Measurements from ENCODE around the gene ERBB4.
"Not testable (repeated sequence)": the region's sequence is repeated elsewhere in the genome, so short reads cannot be mapped to it uniquely, and the experiment has no call there.

The ERBB4 gene

DNA sequence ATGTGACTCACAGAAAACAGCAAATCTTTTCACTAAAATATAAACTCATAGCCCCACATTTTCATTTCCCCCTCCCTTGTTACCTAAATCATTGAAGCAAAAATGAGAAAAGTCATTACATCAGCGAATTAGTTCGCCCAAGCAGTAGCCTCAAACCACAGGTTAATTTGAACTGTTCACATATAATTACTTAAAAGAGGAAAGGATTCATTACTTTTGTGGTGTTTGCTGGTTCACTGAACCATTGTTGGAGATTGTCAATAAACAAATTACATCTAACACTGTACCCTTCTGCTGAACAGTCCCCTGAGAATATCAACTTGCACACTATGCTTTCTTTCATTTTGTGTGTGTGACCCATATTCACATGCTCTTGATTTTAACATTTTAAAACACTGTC, 238.7 kb downstream of the ERBB4 start:
- DNase-seq (ENCODE audit: low read depth in 3 of 3) = no peak

DNA sequence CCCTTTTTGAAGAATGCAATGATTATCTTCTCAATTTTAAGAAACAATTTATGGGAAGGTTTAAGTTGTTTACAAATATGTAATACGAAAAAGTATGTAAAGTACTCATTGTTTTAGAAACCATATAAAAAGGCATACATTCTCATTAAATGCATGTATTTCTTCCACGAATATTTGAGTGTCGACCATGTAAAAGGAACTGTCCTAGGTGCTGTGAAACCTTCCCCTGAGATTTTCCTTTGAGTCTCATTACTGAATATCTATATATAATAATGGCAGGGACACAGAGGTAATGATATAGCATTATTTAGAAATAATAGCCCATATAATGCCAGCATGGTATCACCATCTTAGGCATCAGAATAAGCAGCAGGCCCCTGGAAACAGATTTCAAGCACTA, 239.3 kb downstream of the ERBB4 start:
- no peak for DNase-seq (ENCODE audit: low read depth in 3 of 3)

DNA sequence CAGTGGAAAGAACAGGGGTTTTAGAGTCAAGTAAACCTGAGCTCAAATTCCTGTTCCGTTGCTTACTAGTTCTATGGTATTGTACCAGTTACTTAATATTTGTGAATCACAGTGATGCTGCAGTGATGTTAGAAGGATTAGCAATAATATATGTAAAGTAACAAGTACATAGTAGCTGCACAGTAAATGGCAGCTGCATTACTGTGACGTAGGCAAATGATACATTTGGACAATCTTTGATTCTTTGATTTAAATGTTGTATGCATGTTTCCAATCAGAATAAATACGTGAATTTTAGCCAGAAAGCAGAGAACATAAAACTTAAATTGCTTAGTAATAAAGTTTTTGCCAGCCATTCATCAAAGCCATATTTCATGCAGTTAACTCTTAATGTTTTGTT, 243.0 kb downstream of the ERBB4 start:
- no peak for DNase-seq (ENCODE audit: low read depth in 3 of 3)

DNA sequence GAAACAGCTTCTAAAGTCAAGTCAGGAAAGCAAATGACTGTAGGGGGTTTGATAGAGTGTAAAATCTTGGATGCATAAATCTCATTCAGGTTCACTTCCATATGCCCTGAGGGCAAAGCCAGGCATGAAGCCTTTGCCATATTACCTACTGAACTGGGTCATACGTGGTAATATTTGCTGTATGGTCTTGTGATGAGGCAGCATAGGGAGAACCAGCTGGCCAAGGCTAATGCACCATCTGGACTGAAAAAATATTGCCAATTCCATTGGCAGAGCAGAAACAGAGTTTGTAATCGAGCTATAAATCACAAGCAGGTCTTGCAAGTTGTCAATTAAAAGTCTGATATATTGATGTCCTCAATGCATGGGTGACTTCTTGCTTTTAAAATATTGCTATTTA, 243.8 kb downstream of the ERBB4 start:
- DNase-seq (ENCODE audit: low read depth in 3 of 3) = no peak

DNA sequence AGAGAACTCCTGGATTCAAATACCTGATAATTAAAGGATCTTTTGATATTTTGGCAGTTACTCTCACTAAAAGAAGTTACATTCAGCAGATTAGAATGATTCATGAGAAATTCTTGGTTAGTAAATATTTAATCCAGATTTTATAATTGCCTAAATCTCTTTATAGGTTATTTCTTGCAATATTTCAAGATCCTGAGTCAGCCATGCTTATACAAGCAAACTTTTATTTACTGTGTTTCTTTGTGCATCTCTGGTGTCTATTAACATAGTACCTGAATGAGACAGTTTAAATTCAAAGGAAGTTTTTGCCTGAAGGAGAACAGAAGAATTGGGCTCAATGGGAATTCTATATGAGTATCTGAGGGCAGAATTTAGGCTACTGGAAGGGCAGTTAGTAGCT, 249.3 kb downstream of the ERBB4 start:
- DNase-seq (ENCODE audit: low read depth in 3 of 3) = no peak

DNA sequence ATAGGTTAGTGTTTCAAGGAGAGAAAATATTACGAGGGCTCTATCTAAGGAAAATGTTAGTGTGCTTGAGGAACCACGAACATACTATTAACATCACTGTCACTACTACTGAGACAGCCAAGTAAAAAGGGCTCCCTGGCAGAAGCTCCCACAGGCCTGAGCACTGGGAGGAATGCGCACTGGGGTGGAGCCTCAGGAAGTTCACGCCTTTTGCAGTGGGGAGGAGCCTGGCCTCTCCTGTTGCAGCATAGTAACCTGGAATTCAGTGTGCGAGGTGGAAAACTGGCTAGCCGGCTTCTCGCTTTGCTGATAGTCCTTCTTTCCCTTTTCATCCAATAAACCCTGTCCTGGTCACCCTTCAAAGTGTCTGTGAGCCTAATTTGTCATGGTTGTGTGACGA, 250.3 kb downstream of the ERBB4 start:
- DNase-seq (ENCODE audit: low read depth in 3 of 3) = no peak

DNA sequence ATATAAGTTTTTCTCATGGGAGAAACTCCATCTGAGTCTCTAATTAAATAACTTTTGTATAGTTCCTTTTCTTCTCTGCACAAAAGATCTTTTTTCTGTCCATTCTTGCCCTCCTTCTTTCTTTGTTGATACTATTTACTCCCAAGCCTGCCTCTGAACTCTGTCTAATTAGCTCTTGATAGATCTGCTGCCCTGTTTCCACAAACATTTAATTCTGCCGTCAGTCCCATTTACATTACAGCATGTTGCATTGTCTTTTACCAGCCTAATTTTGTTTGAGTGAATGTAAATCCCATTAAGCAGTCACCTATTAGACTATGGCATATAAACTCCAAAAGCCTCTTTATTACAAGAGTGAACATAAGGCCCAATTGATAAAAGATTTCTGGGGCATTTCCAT, 254.4 kb downstream of the ERBB4 start:
- DNase-seq (ENCODE audit: low read depth in 3 of 3) = no peak

DNA sequence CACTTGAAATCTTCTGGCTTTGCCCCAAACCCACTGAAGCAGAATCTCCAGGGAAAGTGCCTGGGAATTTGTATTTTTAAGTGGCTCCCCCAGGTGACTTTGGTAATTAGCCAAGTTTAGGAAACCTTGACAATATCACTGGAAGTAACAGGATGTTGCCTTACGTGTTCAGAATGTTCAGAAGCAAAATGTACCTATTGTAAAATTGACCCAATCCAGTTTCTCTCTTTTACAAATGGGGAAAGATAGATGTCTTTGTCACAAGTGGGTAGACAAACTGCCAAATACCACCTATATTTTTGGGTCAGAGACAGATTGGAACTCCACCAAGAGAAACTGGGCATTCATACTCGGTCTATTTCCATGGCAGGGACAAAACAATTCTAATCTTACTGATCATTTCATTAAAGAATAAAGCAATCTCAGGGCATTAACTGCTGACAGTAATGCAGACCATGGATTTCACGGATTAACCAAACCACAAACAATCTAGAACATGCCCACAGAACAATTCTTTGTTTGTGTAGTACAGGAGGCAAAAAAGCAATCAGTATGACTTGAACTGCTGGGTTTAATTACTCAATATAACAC, 255.8 kb downstream of the ERBB4 start:
- DNase-seq (ENCODE audit: low read depth in 3 of 3) = no peak

DNA sequence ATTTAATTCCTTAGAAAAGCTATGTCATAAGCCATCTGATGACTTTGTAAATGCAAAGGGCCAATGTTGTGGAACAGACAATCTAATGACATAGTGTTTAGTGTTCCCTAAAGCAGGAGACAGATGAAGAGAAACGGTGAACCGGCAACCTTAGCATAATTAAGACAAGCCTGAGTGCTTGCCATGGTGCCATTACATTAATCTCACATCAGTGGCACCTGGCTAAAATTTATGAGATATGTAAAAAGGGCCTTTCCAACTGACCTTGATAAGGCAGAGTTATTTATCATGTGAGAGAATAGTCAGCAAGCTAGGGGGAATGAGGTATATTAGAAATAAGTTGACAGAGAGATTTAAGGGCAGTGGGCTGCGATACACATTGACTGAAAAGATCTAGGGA, 261.8 kb downstream of the ERBB4 start:
- DNase-seq (ENCODE audit: low read depth in 3 of 3) = no peak

DNA sequence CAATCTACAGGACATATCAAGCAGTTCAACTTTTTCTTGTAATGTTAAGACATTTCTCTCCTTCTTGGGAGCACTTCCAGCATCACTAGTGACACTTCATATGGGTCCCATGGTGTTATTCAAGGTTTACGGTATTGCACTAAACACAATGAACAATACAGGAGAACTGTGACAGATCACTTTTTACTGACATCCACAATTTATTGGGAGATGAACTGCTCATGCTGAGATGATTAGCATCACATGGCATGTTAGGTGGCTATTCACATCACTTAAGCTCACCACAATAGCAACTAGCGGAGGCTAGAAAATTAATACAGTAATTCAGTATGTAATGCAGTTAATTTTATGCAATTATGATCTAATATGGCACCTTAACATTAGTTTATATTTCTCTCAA, 264.4 kb downstream of the ERBB4 start:
- DNase-seq (ENCODE audit: low read depth in 3 of 3) = no peak

DNA sequence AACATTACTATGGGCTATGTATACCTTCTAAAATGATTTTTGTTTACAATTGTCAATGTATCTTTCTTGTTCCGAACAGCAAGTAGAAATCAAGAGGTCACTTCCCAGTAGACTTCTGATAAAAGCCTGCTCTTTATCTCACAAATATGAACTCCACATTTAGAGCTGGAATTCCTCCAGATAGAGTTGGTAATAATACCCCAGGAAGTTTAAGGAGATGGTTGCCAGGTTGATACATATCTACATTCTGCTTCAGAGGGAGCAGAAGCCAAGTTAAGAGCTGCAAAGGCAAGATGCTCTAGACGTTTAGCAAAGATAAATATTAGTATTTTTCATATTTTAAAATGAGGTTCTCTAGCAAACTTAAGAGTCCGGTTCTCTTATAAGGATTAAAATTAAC, 267.0 kb downstream of the ERBB4 start:
- no peak for DNase-seq (ENCODE audit: low read depth in 3 of 3)

DNA sequence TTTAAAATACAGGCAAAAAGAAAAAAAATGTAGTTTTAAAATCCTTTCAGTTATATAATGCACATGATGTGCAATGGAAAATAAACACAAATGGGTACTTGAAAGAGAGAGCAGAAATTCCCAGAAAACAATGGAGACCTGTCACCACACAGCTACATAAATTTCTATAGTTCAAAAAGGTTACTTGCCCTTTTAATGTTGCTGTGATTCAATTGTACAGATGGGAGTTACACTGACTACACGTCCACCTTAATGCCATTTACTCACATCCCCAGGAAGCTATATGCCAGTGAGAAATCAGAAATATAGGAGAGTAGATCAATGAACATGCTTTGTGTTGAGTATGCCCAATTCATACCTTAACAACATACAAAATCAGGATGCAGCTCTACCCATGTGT, 269.6 kb downstream of the ERBB4 start:
- DNase-seq (ENCODE audit: low read depth in 3 of 3) = no peak

DNA sequence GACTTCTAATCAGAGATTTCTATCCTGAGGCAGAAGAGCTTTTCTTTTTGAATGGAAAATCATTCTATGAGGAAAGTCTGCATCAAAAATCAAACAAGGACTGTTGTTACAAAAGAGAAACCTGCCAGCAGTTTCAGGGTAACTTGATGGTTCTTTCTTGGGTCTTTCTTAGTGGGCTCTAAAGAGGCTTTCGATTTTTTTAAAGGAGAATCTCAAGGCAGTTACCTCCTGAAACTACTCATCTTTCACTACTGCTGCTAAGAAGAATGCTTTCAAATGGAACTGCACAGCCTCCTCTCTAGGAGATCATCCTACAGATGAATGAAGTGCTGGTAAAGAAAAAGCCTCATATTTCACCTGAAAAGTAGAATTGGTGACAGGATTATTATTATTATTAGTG, 272.3 kb downstream of the ERBB4 start:
- DNase-seq (ENCODE audit: low read depth in 3 of 3) = no peak

DNA sequence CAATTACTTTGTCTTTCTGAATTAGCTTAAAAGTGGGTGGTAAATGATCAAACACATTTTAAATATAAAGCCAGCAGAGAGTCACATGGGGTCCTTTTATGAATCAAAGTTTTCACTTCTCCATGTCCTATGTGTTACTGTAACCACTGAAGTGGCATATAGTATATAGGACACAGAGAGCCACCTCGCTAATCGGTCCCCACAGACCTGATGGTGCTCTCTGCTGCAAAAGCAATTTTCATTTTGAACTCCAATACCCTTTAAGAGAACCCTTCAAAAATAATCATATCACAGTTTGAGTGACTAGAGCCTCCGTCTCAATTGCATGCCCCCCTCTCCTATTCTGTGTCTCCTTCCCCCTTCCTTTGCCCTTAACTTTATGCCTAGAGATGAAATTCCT, 272.8 kb downstream of the ERBB4 start:
- no peak for DNase-seq (ENCODE audit: low read depth in 3 of 3)

DNA sequence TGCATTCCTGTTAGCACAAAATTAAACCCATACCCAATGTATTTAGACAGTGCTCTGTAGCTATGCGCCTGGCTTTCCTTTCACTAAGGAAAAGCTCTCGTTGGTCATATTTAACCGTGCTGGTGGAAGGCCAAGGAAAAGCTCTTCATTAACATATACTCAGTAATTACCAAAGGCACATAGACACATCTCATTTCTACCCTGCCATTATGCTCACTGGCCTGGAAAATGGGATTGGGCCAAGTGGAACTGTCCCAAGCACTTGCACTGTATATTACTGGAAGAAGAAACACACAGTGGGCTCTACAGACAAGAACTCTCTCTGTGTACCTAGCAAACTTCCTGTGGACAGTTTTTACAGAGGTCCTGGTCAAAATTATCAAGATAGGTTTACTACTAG, 274.4 kb downstream of the ERBB4 start:
- DNase-seq (ENCODE audit: low read depth in 3 of 3) = no peak

DNA sequence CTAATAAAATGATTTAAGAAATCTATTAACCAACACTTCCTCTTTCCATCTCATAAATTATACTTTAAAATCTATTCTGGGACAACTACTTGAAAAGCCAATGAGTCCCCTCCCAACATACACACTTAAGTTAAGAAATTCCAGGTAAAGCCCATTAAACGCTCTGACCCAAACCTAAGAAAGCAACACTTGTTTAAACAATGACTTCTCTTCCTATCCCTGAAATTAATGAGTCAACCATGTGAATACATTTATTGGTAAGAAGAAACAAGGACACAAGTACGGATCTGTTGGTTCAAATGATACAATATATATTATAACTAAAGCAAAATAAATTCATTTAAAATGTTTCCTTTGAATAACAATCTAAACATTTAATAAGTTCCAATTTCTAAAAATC, 279.4 kb downstream of the ERBB4 start:
- DNase-seq (ENCODE audit: low read depth in 3 of 3) = no peak

DNA sequence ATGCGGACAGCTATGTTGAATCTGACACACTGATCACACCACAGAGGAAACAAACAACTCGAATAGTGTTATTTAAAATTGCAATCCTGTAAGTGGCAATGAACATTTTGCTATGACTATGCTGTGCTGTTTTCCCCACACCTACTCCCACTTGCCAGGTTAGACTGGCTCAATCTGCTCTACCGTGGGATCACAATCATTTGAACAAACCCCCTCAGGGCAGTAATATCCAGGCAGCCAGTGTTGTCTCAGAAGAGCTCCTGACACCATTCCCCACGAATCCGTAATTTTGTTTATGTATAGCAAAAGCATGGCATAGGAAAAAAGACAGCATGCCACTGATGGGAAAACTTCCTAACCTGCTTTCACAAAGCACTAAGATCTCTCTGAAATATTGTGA, 284.3 kb downstream of the ERBB4 start:
- no peak for DNase-seq (ENCODE audit: low read depth in 3 of 3)

DNA sequence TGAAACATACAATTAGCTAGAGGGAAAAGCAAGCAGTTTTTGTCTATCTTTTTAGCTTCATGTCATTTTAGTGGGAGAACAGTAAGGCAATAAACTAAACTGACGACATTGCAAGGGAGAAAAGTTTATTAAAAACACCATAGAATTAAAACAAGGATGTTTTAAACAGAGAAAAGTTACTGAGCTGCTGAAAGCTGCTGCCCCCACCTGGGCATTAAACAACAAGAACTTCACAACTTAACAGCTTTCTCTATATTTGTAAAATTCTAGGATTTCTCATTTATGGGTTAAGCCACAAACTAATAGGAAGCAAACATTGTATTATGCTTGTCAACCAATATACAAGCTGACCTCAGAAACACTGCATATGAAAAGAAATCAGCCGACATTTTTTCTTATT, 289.2 kb downstream of the ERBB4 start:
- no peak for DNase-seq (ENCODE audit: low read depth in 3 of 3)

DNA sequence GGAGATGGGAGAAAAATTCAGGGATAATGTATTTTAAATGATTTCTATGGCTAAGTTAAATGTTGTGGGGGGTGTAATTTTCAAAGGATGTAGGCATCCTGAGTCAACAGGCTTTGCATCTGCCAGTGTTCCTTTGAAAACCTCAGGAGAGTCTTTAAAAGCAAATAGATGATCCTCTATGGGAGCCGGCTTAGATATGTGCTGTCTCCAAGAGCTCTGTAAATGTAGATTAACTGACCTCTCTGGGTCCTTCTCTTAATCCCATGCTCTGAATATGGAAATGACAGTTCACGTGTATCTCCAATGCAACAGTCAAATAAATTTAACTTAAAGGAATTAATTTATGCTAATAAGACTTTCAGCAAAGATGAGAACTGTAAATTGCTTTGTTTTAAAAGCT, 292.7 kb downstream of the ERBB4 start:
- no peak for DNase-seq (ENCODE audit: low read depth in 3 of 3)

DNA sequence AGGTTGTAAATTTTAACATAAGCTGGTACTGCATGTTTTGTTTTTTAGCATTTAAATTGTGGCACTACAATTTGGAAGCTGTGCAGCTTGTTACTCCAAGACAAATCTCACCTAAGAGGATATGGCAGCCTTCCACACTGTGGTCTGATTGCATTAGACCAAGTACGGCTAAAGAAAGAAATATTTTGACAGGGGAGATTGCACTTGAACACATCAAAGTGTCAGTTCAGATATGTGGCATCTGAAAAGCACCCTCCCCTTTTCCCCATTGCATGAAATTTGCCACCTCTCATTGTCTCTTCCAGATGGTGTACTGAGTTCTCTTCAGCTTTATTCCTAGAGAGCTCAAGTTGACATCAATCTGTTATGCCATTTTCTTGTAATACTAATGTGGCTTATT, 295.9 kb downstream of the ERBB4 start:
- no peak for DNase-seq (ENCODE audit: low read depth in 3 of 3)

DNA sequence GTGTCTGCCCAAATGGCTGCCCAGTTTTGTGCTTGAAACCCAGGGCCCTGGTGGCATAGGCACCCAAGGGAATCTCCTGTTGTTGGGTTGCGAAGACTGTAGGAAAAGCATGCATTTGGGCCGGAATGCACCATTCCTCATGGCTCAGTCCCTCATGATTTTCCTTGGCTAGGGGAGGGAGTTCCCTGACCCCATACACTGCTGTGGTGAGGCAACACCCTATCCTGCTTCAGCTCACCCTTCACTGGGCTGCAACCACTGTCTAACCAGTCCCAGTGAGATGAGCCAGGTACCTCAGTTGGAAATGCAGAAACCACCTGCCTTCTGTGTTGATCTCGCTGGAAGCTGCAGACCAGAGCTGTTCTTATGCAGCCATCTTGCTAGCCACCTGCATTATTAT, 300.4 kb downstream of the ERBB4 start:
- not testable (repeated sequence) for DNase-seq (ENCODE audit: low read depth in 3 of 3)

DNA sequence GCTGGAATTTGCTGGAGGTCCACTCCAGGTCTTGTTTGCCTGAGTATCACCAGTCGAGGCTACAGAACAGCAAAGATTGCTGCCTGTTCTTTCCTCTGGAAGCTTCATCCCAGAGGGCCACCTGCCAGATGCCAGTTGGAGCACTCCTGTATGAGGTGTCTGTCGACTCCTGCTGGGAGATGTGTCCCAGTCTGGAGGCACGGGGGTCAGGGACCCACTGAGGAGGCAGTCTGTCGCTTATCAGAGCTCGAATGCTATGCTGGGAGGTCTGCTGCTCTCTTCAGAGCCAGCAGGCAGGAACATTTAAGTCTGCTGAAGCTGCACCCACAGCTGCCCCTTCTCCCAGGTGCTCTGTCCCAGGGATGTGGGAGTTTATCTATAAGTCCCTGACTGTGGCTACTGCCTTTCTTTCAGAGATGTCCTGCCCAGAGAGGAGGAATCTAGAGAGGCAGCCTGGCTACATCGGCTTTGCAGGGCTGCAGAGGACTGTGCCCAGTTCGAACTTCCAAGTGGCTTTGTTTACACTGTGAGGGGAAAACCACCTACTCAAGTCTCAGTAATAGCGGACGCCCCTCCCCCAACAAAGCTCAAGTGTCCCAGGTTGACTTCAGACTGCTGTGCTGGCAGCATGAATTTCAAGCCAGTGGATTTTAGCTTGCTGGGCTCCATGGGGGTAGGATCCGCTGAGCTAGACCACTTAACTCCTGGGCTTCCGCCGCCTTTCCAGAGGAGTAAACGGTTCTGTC, 301.1 kb downstream of the ERBB4 start:
- no peak for DNase-seq (ENCODE audit: low read depth in 3 of 3)

DNA sequence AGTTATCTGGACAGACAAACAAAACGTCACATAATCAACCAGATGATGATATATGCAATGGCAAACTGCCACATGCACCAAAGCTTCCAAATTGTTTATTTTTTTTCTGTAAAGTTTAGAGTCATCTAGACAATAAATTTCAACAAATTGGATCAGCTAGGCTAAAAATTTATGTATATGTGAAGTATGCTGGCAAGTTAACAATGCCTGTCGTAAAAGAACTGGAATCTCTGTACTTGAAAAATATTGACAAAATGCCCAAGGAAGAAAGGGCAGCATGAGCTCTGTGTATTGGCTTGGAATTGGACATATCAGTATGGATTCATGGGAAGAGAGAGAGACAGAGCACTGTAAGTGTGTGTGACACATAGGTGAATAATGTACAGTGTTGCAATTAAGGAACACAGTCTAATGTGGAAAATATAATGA, 309.8 kb downstream of the ERBB4 start:
- DNase-seq (ENCODE audit: low read depth in 3 of 3) = no peak

DNA sequence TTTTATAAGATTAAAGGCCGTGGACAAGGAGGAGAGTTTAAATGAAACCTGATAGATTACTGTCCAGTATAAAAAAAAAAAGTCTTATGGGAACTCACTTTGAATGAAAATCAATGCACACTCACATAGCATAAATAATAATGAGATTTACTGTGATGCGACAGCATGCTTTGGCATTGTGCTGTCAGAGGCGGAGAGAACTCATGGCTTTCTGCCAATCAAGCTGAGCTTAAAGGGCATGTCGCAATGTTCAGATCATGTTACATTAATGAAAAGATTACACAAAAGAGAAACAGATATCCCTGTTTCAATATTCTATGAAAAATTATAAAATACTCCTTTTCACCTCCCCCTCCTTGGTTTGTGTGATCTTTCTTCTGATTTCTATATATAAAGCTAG, 310.8 kb downstream of the ERBB4 start:
- DNase-seq (ENCODE audit: low read depth in 3 of 3) = no peak

Measured in stimulated activated CD4-positive, alpha-beta T cell treated with anti-CD3 and anti-CD28 coated beads, TNF-alpha, amount 100 ng/mL, for 4 hours (primary cell).